ENCODE results near the gene PARVG. TPM values are rescaled to one million over a fixed set of nuclear protein-coding genes. Genes with fewer than 3 reads are reported as not detected.
"Not testable (repeated sequence)": the region's sequence is repeated elsewhere in the genome, so short reads cannot be mapped to it uniquely, and the experiment has no call there.

Gene PARVG
- total RNA-seq, 3 donors from 2014 or later, result 5.8 to 9.7 (median 8.1) TPM

- intact Hi-C loops (cut with DNase I, micrococcal nuclease), result no loop called here
- no peak for TF ChIP-seq CTCF (IDR thresholded peaks at IDR 0.05)
- H3K9me3 ChIP-seq, result no peaks in the 10 kb centered on the region
- no peak for ATAC-seq
- H3K4me1 ChIP-seq (ENCODE audit: low read depth), result no peaks in the 10 kb centered on the region
- no peak overlapping the region for H3K4me3 ChIP-seq
- no peak for DNase-seq
- no peaks in the 10 kb centered on the region for H3K36me3 ChIP-seq (ENCODE audit: low read depth)
Measured at GRCh38 chr22:44225812-44226211, 45.1 kb downstream of the PARVG start.

- intact Hi-C loops (cut with DNase I, micrococcal nuclease), result no loop called here
- no peak for DNase-seq
Measured at GRCh38 chr22:44229331-44229730, 48.6 kb downstream of the PARVG start.

GRCh38 chr22:44229809-44230208 is 49.1 kb downstream of the PARVG start:
- Histone ChIP-seq H3K36me3 (ENCODE audit: low read depth) (no peaks in the 10 kb centered on the region), H3K4me3 (no peak overlapping the region), H3K4me1 (ENCODE audit: low read depth) (no peaks in the 10 kb centered on the region), H3K9me3 (no peaks in the 10 kb centered on the region)
- no peak for DNase-seq
- intact Hi-C loops (cut with DNase I, micrococcal nuclease), result no loop called here
- no peak for TF ChIP-seq CTCF (IDR thresholded peaks at IDR 0.05)
- no peak for ATAC-seq

More at GRCh38 chr22:44229331-44229730, 48.6 kb downstream of the PARVG start:
- H3K4me1 ChIP-seq (ENCODE audit: low read depth), result no peaks in the 10 kb centered on the region
- no peak for ATAC-seq
- H3K4me3 ChIP-seq, result no peak overlapping the region
- no peak for TF ChIP-seq CTCF (IDR thresholded peaks at IDR 0.05)
- H3K9me3 ChIP-seq, result no peaks in the 10 kb centered on the region
- no peaks in the 10 kb centered on the region for H3K36me3 ChIP-seq (ENCODE audit: low read depth)

GRCh38 chr22:44231233-44231632 is 50.5 kb downstream of the PARVG start:
- TF ChIP-seq CTCF (IDR thresholded peaks at IDR 0.05), result no peak
- H3K4me1 ChIP-seq (ENCODE audit: low read depth), result no peaks in the 10 kb centered on the region
- H3K9me3 ChIP-seq, result no peaks in the 10 kb centered on the region
- no peak overlapping the region for H3K4me3 ChIP-seq
- no peak for ATAC-seq
- H3K36me3 ChIP-seq (ENCODE audit: low read depth), result no peaks in the 10 kb centered on the region
- intact Hi-C loops (cut with DNase I, micrococcal nuclease), result no loop called here
- DNase-seq, result no peak

GRCh38 chr22:44234372-44234771 is 53.6 kb downstream of the PARVG start:
- not testable (repeated sequence) for ATAC-seq

GRCh38 chr22:44237290-44237689 is 56.6 kb downstream of the PARVG start:
- intact Hi-C loops (cut with DNase I, micrococcal nuclease), result no loop called here
- no peak for TF ChIP-seq CTCF (IDR thresholded peaks at IDR 0.05)
- Histone ChIP-seq H3K9me3 (no peaks in the 10 kb centered on the region), H3K36me3 (ENCODE audit: low read depth) (no peaks in the 10 kb centered on the region), H3K4me1 (ENCODE audit: low read depth) (no peaks in the 10 kb centered on the region), H3K4me3 (no peak overlapping the region)
- ATAC-seq (no peak), DNase-seq (no peak)

More at GRCh38 chr22:44234372-44234771, 53.6 kb downstream of the PARVG start:
- H3K4me3 ChIP-seq; H3K4me1 ChIP-seq (ENCODE audit: low read depth); H3K9me3 ChIP-seq; intact Hi-C loops (cut with DNase I, micrococcal nuclease); DNase-seq; H3K36me3 ChIP-seq (ENCODE audit: low read depth): not testable (repeated sequence)

GRCh38 chr22:44241121-44241520 is 60.4 kb downstream of the PARVG start:
- intact Hi-C loops (cut with DNase I, micrococcal nuclease); H3K36me3 ChIP-seq (ENCODE audit: low read depth); H3K4me1 ChIP-seq (ENCODE audit: low read depth); DNase-seq; H3K9me3 ChIP-seq; H3K4me3 ChIP-seq; ATAC-seq: not testable (repeated sequence)
